Measurements from ENCODE around the gene SFXN4. TPM values are rescaled to one million over a fixed set of nuclear protein-coding genes. Genes with fewer than 3 reads are reported as not detected.

Gene SFXN4
- total and polyA plus RNA-seq, 2 of the 13 experiments (the other 11 are each of a cell fraction or from before 2014, with no cell fraction given): 47.7 to 64.9 TPM

- TF ChIP-seq ZNF318 (CRISPR knock-in tag; IDR thresholded peaks at IDR 0.05): no peak
- no peak for TF ChIP-seq ZNF660 (CRISPR knock-in tag; IDR thresholded peaks at IDR 0.05; ENCODE audit: borderline replicate concordance, low read depth)
- TF ChIP-seq ZNF382 (CRISPR knock-in tag; IDR thresholded peaks at IDR 0.05; ENCODE audit: borderline replicate concordance): no peak
- peak; percentile 16; the same call in 1 of the 2 replicates for TF ChIP-seq RAD21 (CRISPR knock-in tag; IDR thresholded peaks at IDR 0.05)
- no peak for TF ChIP-seq SOX6 (IDR thresholded peaks at IDR 0.05)
- peak; percentile 93 for TF ChIP-seq SOX6 (CRISPR knock-in tag; IDR thresholded peaks at IDR 0.05)
- TF ChIP-seq CBX5 (CRISPR knock-in tag; IDR thresholded peaks at IDR 0.05; ENCODE audit: borderline replicate concordance): peak; percentile 81; the same call in 1 of the 2 replicates
- TF ChIP-seq ZNF777 (CRISPR knock-in tag; IDR thresholded peaks at IDR 0.05): no peak
- TF ChIP-seq DMTF1 (CRISPR knock-in tag; IDR thresholded peaks at IDR 0.05): no peak
- no peak for TF ChIP-seq ZNF547 (CRISPR knock-in tag; IDR thresholded peaks at IDR 0.05)
- TF ChIP-seq ZBTB34 (CRISPR knock-in tag; IDR thresholded peaks at IDR 0.05): peak; percentile 74; the same call in 1 of the 2 replicates
- TF ChIP-seq ZNF317 (CRISPR knock-in tag; IDR thresholded peaks at IDR 0.05): 0 out of 2 replicates have a peak, but pooled peaks have one; percentile 47
- peak; percentile 74 for TF ChIP-seq ZNF605 (CRISPR knock-in tag; IDR thresholded peaks at IDR 0.05)
- no peak for TF ChIP-seq CENPBD1 (CRISPR knock-in tag; IDR thresholded peaks at IDR 0.05; ENCODE audit: borderline replicate concordance, low read depth)
- TF ChIP-seq NFYB (CRISPR knock-in tag; IDR thresholded peaks at IDR 0.05): no peak
- no peak for TF ChIP-seq MBNL3 (CRISPR knock-in tag; conservative IDR thresholded peaks at IDR 0.05)
These were observed 51.5 kb downstream of the SFXN4 start (continued) for GRCh38 chr10:119113751-119114732.
